Suprapubic skin (tissue), 3 donors: ENCODE measurements around the gene TBC1D22A.

Experiments used
- CTCF ChIP-seq, 2 donors: fragments of 200-600 bp in 1 of 2; fragments of 450-650 bp in 1 of 2; sonication (generic) in 1 of 2; IDR thresholded peaks; one replicate each; pipeline ENCODE4 v1.5.1; 2016 to 2019; ENCODE audit warnings: antibody characterized with exemption in 2 of 2, mild to moderate bottlenecking in 1 of 2, moderate library complexity in 1 of 2
- EP300 ChIP-seq: sonication (generic); formaldehyde crosslinking; IDR thresholded peaks from one replicate; pipeline ENCODE4 v1.6.1; 2017; ENCODE audit warnings: antibody characterized with exemption
- POLR2A ChIP-seq, 2 donors: fragments of 450-650 bp; IDR thresholded peaks; one replicate each; pipeline ENCODE4 v1.6.1; 2017; ENCODE audit warnings: antibody characterized with exemption in 2 of 2, mild to moderate bottlenecking in 2 of 2, moderate library complexity in 2 of 2

- no peak for TF ChIP-seq CTCF (IDR thresholded peaks at IDR 0.05)
- TF ChIP-seq POLR2A (IDR thresholded peaks at IDR 0.05), result no peak
- no peak for TF ChIP-seq EP300
Observed at GRCh38 chr22:47191671-47192650, 429.5 kb downstream of the TBC1D22A start.
